ENCODE data around the gene ESPL1.
A peak's percentile ranks its signal among the peaks of the same experiment; 100 is the strongest.

ESPL1 gene

GRCh38 chr12:53276511-53276910 is 8.4 kb downstream of the ESPL1 start:
- no peak overlapping the region for H3K4me3 ChIP-seq (ENCODE audit: low read depth, low read length)
- no peak for TF ChIP-seq CTCF (IDR thresholded peaks at IDR 0.05; ENCODE audit: control insufficient read depth, extremely low read depth, insufficient read depth)

GRCh38 chr12:53277981-53278380 is 9.9 kb downstream of the ESPL1 start:
- no peak overlapping the region for H3K4me3 ChIP-seq (ENCODE audit: low read depth, low read length)
- DNase-seq (ENCODE audit: low read depth) = no peak
- TF ChIP-seq CTCF (IDR thresholded peaks at IDR 0.05; ENCODE audit: control insufficient read depth, extremely low read depth, insufficient read depth) = no peak

More at GRCh38 chr12:53276511-53276910, 8.4 kb downstream of the ESPL1 start:
- no peak for DNase-seq (ENCODE audit: low read depth)

- no peak for DNase-seq (ENCODE audit: low read depth)
- TF ChIP-seq CTCF (IDR thresholded peaks at IDR 0.05; ENCODE audit: control insufficient read depth, extremely low read depth, insufficient read depth) = no peak
- no peak overlapping the region for H3K4me3 ChIP-seq (ENCODE audit: low read depth, low read length)
Observed at GRCh38 chr12:53279283-53279869, 11.3 kb downstream of the ESPL1 start.

GRCh38 chr12:53279888-53280498 is 11.9 kb downstream of the ESPL1 start:
- no peak for DNase-seq (ENCODE audit: low read depth)
- TF ChIP-seq CTCF (IDR thresholded peaks at IDR 0.05; ENCODE audit: control insufficient read depth, extremely low read depth, insufficient read depth) = no peak
- H3K4me3 ChIP-seq (ENCODE audit: low read depth, low read length) = no peak overlapping the region

- no peak for TF ChIP-seq CTCF (IDR thresholded peaks at IDR 0.05; ENCODE audit: control insufficient read depth, extremely low read depth, insufficient read depth)
- no peak for DNase-seq (ENCODE audit: low read depth)
- H3K4me3 ChIP-seq (ENCODE audit: low read depth, low read length) = no peak overlapping the region
Observed at GRCh38 chr12:53286448-53286847, 18.3 kb downstream of the ESPL1 start.

- H3K4me3 ChIP-seq (ENCODE audit: low read depth, low read length) = no peak overlapping the region
- no peak for DNase-seq (ENCODE audit: low read depth)
- peak; percentile 90 for TF ChIP-seq CTCF (IDR thresholded peaks at IDR 0.05; ENCODE audit: control insufficient read depth, extremely low read depth, insufficient read depth)
Observed at GRCh38 chr12:53287741-53288216, 19.7 kb downstream of the ESPL1 start.

- no peak for TF ChIP-seq CTCF (IDR thresholded peaks at IDR 0.05; ENCODE audit: control insufficient read depth, extremely low read depth, insufficient read depth)
- no peak overlapping the region for H3K4me3 ChIP-seq (ENCODE audit: low read depth, low read length)
- no peak for DNase-seq (ENCODE audit: low read depth)
Observed at GRCh38 chr12:53288322-53288721, 20.2 kb downstream of the ESPL1 start.
